CD14-positive monocyte (primary cell): ENCODE measurements around the gene RIMBP2. TPM values are rescaled to one million over a fixed set of nuclear protein-coding genes. Genes with fewer than 3 reads are reported as not detected.

ENCODE experiments used
- DNase-seq, 3 donors: peaks; one replicate each; pipeline ENCODE4 v3.0.0-alpha.2; 2011 to 2022
- H2AFZ ChIP-seq: 2 replicates; pipeline ENCODE4 v1.6.0; 2012; ENCODE audit warnings: mild to moderate bottlenecking, low read depth, low read length, inconsistent platforms; ENCODE audit not compliant: insufficient read depth, poor library complexity, severe bottlenecking
- H3K27ac ChIP-seq, 2 donors: 1 replicate in 1 of 2; 2 replicates in 1 of 2; pipeline ENCODE4 v1.5.1; 2012 to 2013; ENCODE audit warnings: low read length in 2 of 2, control low read depth in 1 of 2, inconsistent platforms in 1 of 2, low read depth in 1 of 2, mild to moderate bottlenecking in 1 of 2
- H3K27me3 ChIP-seq, 2 donors: one replicate each; pipeline versions ENCODE4 v1.6.0 to v1.6.1; 2011 to 2013; ENCODE audit warnings: low read length in 2 of 2; ENCODE audit not compliant: control insufficient read depth in 2 of 2, insufficient read depth in 2 of 2
- H3K36me3 ChIP-seq, 2 donors: replicated peaks in 1 of 2; 1 replicate in 1 of 2; 2 replicates in 1 of 2; pipeline versions ENCODE4 v1.5.1 to v1.6.1; 2012 to 2013; ENCODE audit warnings: low read length in 2 of 2, control low read depth in 1 of 2, inconsistent platforms in 1 of 2, mild to moderate bottlenecking in 1 of 2; ENCODE audit not compliant: insufficient read depth in 2 of 2, control insufficient read depth in 1 of 2
- H3K4me1 ChIP-seq, 2 donors: 1 replicate in 1 of 2; 2 replicates in 1 of 2; pipeline versions ENCODE4 v1.5.1 to v1.6.1; 2012 to 2013; ENCODE audit warnings: low read length in 2 of 2, control low read depth in 1 of 2, inconsistent platforms in 1 of 2, mild to moderate bottlenecking in 1 of 2, moderate library complexity in 1 of 2; ENCODE audit not compliant: insufficient read depth in 2 of 2, control insufficient read depth in 1 of 2
- H3K4me2 ChIP-seq: replicated peaks from 2 replicates; pipeline ENCODE3; 2012; ENCODE audit warnings: low read length, moderate library complexity, mild to moderate bottlenecking; ENCODE audit not compliant: poor library complexity, severe bottlenecking; ENCODE audit errors: extremely low read depth
- H3K4me3 ChIP-seq, 3 experiments: fragments of 200-600 bp in 1 of 3; sonication (generic) in 1 of 3; replicated peaks in 1 of 3; 1 replicate in 2 of 3; 2 replicates in 1 of 3; pipeline ENCODE4 v1.5.1; 2011 to 2013; ENCODE audit warnings: low read length in 3 of 3, mild to moderate bottlenecking in 3 of 3, control low read depth in 2 of 3, low read depth in 2 of 3, inconsistent platforms in 1 of 3, moderate library complexity in 1 of 3
- H3K79me2 ChIP-seq: 2 replicates; pipeline ENCODE4 v1.6.0; 2012; ENCODE audit warnings: mild to moderate bottlenecking, control low read depth, inconsistent platforms, low read length, moderate library complexity; ENCODE audit not compliant: insufficient read depth
- H3K9ac ChIP-seq: 2 replicates; pipeline ENCODE4 v1.6.0; 2017; ENCODE audit warnings: low read length, mild to moderate bottlenecking; ENCODE audit not compliant: insufficient read depth, poor library complexity, severe bottlenecking
- H3K9me3 ChIP-seq, 2 donors: replicated peaks in 1 of 2; 1 replicate in 1 of 2; 2 replicates in 1 of 2; pipeline versions ENCODE4 v1.5.1 to v1.6.1; 2012 to 2013; ENCODE audit warnings: low read length in 2 of 2, control low read depth in 1 of 2; ENCODE audit not compliant: control insufficient read depth in 1 of 2, insufficient read depth in 1 of 2
- H4K20me1 ChIP-seq: 2 replicates; pipeline ENCODE4 v1.6.0; 2012; ENCODE audit warnings: mild to moderate bottlenecking, low read length, control low read depth, moderate library complexity; ENCODE audit not compliant: insufficient read depth
- H3K27ac Mint-ChIP-seq, 7 donors: one replicate each; pipeline ENCODE4 v1.8.0; 2020; ENCODE audit warnings: mild to moderate bottlenecking in 7 of 7, mixed read lengths in 7 of 7, moderate library complexity in 6 of 7, inconsistent platforms in 2 of 7
- H3K27me3 Mint-ChIP-seq, 3 donors: one replicate each; pipeline ENCODE4 v1.8.0; 2021 to 2022; ENCODE audit warnings: low read depth in 3 of 3, mild to moderate bottlenecking in 3 of 3, mixed read lengths in 3 of 3, moderate library complexity in 3 of 3, inconsistent platforms in 1 of 3
- H3K36me3 Mint-ChIP-seq, 2 donors: one replicate each; pipeline ENCODE4 v1.8.0; 2020; ENCODE audit warnings: mixed read lengths in 2 of 2, inconsistent platforms in 1 of 2, mild to moderate bottlenecking in 1 of 2
- H3K4me1 Mint-ChIP-seq: one replicate; pipeline ENCODE4 v1.8.0; 2020; ENCODE audit warnings: mild to moderate bottlenecking, mixed read lengths
- H3K4me3 Mint-ChIP-seq, 2 donors: one replicate each; pipeline ENCODE4 v1.8.0; 2020; ENCODE audit warnings: mild to moderate bottlenecking in 2 of 2, mixed read lengths in 2 of 2, moderate library complexity in 1 of 2
- H3K9me3 Mint-ChIP-seq, 7 donors: one replicate each; pipeline ENCODE4 v1.8.0; 2020 to 2022; ENCODE audit warnings: mixed read lengths in 7 of 7, mild to moderate bottlenecking in 6 of 7, moderate library complexity in 6 of 7, inconsistent platforms in 2 of 7
- WGBS: methylation state at CpG from one replicate; pipeline ENCODE4 v1.1.5; 2013; ENCODE audit warnings: missing lambda C conversion rate; ENCODE audit not compliant: insufficient coverage; 5-methylcytosine and 5-hydroxymethylcytosine counted together
- intact Hi-C, 2 donors: fragments of 100-400 bp; cut with micrococcal nuclease; formaldehyde crosslinking; loops; one replicate each; pipeline versions ENCODE4 v1.15.0 to v1.15.1; 2023
- polyA plus RNA-seq, 3 donors: library from polyadenylated mRNA; depleted of rRNA in 1 of 3; unstranded in 2 of 3; stranded (reverse) in 1 of 3; fragments of 300-500 nt in 2 of 3; fragments of >200 nt in 1 of 3; fragmentation: Illumina TruSeq in 2 of 3; gene quantifications; 1 replicate in 2 of 3; 2 replicates in 1 of 3; pipeline ENCODE4 v1.2.3, GENCODE V29; 2012 to 2021
- TF ChIP-seq, protein P1 (sequence below): fragments of 200-600 bp; IDR thresholded peaks from one replicate; pipeline ENCODE4 v1.8.0; 2022; ENCODE audit warnings: antibody characterized with exemption, mild to moderate bottlenecking

Gene RIMBP2
- polyA plus RNA-seq, 3 donors = not detected

DNA sequence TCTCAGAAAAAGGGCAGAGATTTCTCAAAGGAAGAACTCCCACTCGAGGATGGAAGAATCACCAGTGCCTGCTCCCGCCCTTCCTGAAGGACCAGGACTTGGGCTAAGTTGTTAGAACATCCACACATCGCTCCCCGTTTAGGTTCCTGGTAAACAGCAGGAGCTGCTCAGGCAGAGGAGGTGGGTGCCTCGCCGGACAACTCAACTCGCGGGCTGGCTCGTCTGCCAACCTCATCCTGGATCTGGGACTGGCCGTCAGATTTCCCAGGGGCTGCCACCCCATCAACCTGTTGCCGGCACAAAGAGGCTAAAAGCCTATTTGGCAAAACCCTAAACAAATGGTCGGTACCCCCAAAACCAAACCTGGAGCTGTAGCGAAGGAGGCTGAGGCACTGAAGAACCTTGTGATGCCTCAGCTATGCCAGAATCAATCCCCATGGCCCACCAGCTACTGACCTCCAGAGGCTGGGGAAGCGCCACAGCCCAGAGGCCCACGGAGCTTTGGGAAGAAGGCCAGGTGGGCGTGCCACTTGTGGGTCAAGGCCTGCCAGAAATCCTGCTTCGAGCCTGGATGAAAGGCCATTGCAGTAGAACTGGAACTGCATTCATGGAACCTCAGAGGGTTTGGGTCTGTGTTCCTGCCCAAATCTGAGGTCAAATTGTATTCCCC, 42.9 kb downstream of the RIMBP2 start:
- TF ChIP-seq, protein P1, sequence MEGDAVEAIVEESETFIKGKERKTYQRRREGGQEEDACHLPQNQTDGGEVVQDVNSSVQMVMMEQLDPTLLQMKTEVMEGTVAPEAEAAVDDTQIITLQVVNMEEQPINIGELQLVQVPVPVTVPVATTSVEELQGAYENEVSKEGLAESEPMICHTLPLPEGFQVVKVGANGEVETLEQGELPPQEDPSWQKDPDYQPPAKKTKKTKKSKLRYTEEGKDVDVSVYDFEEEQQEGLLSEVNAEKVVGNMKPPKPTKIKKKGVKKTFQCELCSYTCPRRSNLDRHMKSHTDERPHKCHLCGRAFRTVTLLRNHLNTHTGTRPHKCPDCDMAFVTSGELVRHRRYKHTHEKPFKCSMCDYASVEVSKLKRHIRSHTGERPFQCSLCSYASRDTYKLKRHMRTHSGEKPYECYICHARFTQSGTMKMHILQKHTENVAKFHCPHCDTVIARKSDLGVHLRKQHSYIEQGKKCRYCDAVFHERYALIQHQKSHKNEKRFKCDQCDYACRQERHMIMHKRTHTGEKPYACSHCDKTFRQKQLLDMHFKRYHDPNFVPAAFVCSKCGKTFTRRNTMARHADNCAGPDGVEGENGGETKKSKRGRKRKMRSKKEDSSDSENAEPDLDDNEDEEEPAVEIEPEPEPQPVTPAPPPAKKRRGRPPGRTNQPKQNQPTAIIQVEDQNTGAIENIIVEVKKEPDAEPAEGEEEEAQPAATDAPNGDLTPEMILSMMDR = no peak
- no peaks in the 10 kb centered on the region for H3K4me1 Mint-ChIP-seq
- Histone ChIP-seq H3K36me3 (no peaks in the 10 kb centered on the region), H2AFZ (no peak overlapping the region), H3K27me3 (no peaks in the 10 kb centered on the region), H3K9ac (no peak overlapping the region), H3K27ac (no peak overlapping the region), H3K4me3 (no peak overlapping the region), H3K4me1 (no peaks in the 10 kb centered on the region), H3K9me3 (peaks cover 8 to 37% of the 10 kb centered on the region in 2 donors), H3K79me2 (no peaks in the 10 kb centered on the region), H4K20me1 (no peaks in the 10 kb centered on the region), H3K4me2 (no peak overlapping the region)
- H3K9me3 Mint-ChIP-seq = peaks cover 17 to 53% (median 31%) of the 10 kb centered on the region in 7 donors
- H3K36me3 Mint-ChIP-seq = no peaks in the 10 kb centered on the region
- WGBS = 89% methylated on average over 17 of the region's 17 CpGs
- H3K27me3 Mint-ChIP-seq = peaks cover 0 to 8% (median 8%) of the 10 kb centered on the region in 3 donors
- H3K27ac Mint-ChIP-seq = no peak overlapping the region
- intact Hi-C loops = no loop called here
- DNase-seq = no peak
- no peak overlapping the region for H3K4me3 Mint-ChIP-seq

DNA sequence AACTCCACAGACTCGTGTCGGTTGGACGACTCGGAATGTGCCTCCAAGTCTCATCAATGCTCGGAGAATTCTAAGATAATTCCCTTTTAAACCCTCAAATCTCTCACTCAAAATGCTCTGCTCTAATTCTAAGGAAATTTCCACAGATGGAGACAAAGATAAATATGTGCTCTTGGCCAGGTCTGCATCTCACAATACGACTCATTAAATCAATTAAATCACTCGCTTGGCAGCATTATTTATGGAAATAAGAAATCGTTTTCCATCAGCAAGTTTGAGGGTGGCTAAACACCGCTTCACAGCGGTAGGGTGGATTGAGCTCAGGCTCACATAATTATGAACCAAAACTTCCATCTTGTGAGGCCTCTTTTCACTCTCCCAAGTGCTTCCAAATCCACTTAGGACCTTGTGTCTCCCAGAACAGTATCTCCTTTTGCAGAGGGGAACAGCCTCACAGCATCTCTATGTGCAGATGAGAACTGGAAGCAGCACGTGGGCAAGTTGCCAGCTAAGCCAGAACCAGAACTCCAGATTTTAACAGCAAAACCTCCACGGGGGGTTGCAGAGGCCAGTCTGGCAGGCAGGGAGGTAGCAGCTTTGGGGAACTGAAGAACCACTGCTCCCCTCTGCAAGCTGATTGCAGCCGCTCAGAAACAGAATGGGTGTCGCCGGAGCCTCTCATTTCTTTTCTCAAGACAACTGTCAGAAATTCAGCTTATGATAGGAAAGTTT, 43.8 kb downstream of the RIMBP2 start:
- Histone ChIP-seq H3K4me3 (no peak overlapping the region), H3K9ac (no peak overlapping the region), H4K20me1 (no peaks in the 10 kb centered on the region), H3K36me3 (no peaks in the 10 kb centered on the region), H3K4me2 (no peak overlapping the region), H3K27ac (no peak overlapping the region), H2AFZ (no peak overlapping the region), H3K4me1 (no peaks in the 10 kb centered on the region), H3K27me3 (no peaks in the 10 kb centered on the region), H3K9me3 (peaks cover 13 to 46% of the 10 kb centered on the region in 2 donors), H3K79me2 (no peaks in the 10 kb centered on the region)
- no peak for DNase-seq
- TF ChIP-seq, protein P1 = no peak
- intact Hi-C loops = no loop called here
- Mint-ChIP-seq H3K9me3 (peaks cover 27 to 58% (median 36%) of the 10 kb centered on the region in 7 donors), H3K4me1 (no peaks in the 10 kb centered on the region), H3K27me3 (peaks cover 0 to 5% (median 4%) of the 10 kb centered on the region in 3 donors), H3K36me3 (no peaks in the 10 kb centered on the region), H3K4me3 (no peak overlapping the region), H3K27ac (no peak overlapping the region)
- 83% methylated on average over 6 of the region's 15 CpGs for WGBS
